Measurements from ENCODE around the gene NUDT8. TPM values are rescaled to one million over a fixed set of nuclear protein-coding genes. Genes with fewer than 3 reads are reported as not detected.
"Not testable (repeated sequence)": the region's sequence is repeated elsewhere in the genome, so short reads cannot be mapped to it uniquely, and the experiment has no call there.

NUDT8 gene
- total RNA-seq, 1 donor from 2014 or later: 6.0 TPM

GRCh38 chr11:67611704-67612587, 17.8 kb downstream of the NUDT8 start:
- no peak for DNase-seq

DNA sequence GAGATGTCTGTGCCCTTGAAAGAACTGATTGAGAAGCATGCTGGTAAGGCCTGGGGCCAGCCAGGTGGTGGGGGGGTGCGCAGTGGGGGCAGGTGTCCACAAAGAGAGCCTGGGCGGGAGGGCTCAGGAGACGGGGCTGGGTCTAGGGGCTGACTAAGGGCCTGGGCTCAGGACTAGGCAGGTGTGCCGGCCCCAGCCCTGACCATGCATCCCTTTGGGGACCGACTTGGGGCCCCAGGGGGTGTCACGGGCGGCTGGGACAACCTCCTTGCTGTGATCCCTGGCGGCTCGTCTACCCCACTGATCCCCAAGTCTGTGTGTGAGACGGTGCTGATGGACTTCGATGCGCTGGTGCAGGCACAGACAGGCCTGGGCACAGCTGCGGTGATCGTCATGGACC, 18.6 kb downstream of the NUDT8 start:
- no peak for DNase-seq

- DNase-seq: no peak
Observed at GRCh38 chr11:67610302-67610868, 19.4 kb downstream of the NUDT8 start.

- DNase-seq: no peak
Observed at GRCh38 chr11:67609316-67609715, 20.4 kb downstream of the NUDT8 start.

- DNase-seq: no peak
Observed at GRCh38 chr11:67608486-67608885, 21.3 kb downstream of the NUDT8 start.

DNA sequence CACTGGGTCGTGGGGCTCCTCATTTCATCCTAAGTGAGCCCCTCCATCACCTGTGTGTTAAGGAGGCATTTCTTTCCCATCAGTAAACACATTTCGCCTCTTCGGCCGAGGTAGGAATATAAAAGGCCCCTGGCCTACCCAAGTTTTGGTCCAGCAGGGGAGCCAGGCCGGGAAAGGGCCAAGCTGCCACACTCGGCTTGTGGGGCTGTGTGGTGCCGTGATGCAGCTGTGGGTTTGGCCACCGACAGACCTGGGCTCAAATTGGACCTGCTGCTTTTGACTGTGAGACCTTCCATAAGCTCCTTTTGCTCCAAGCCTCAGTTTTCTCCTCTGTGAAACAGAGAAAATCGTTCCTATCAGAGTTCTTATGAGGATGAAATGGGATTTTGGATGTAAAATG, 22.2 kb downstream of the NUDT8 start:
- no peak for DNase-seq

DNA sequence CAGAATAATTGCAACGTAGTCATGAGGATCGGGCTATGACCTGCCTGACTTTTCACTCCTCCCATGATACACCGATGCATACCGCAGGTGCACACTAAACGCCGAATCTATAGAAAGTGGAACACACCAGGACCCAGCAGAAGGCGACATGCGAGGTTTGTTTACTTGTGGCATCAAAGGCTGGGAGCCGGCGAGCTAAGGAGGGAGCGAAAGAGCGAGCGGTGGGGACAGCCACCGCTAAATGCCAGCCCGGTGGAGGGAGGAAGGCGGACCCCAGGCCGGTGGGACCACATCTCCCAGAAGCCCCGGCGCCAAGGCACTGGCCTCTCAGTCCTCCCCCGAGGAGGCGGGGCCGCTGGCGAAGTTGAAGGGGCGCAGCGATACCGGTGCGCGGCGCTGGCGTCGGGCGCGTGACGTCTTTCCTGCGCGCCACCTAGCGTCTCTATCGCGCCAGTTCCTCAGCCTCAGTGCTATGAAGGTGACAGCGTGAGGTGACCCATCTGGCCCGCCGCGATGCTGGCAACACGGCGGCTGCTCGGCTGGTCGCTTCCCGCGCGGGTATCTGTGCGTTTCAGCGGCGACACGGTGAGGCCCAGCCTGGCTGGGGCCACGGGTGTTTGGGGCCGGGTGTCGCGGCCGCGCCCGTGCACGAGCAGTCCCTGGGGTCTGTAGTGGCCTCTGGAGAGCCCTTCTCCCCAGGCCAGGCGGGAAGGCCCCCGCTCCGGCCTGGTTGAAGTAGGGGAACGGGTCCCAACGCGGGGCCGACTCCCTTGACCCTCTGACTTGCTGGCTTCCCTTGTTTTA, 23.0 kb downstream of the NUDT8 start, which contains the start of gene NDUFV1:
NDUFV1 (plus strand) TSS at position 445 of the 804 bp plus-strand sequence; CDS start at position 514, 69 bp downstream.
- DNase-seq: peak; percentile 91

DNA sequence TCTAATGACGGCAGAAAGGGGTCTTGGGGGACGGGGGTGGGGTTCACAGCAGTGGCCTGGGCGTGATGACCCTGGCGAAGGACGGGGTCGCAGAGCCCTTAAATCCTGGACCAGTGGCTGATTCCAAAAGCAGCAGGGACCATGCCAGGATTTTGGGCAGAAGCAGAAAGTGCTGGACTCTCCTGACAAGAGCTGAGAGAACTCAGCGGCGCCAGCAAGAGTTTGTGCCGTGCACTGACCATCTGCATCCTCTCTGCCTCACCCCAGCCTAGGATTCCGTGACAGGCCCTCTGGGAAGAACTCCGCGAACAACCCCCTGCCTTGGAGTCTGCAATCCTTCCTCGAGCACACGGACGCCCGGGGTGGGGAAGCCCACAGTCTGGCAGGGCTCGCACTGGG, 23.6 kb downstream of the NUDT8 start:
- DNase-seq: no peak

GRCh38 chr11:67605231-67606011, 24.3 kb downstream of the NUDT8 start:
- no peak for DNase-seq

DNA sequence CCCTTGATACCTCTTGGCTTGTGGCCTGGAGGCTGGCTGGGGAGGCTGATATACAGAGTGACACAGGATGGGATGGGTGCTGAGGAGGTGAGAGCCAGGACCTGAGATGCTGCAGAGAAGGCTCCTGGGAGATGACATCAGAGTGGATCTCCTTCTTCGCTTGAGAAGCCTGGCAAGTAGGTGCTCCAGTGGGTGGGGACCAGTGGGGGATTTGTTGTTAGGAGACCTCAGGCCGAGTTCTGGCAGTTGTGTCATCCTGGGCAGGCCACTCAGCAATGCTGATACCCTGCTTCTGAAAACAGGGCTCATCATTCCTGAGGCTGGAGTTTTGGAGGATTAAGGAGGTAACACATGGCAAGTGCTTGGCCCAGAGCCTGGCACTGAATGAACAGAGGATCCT, 24.9 kb downstream of the NUDT8 start:
- no peak for DNase-seq

DNA sequence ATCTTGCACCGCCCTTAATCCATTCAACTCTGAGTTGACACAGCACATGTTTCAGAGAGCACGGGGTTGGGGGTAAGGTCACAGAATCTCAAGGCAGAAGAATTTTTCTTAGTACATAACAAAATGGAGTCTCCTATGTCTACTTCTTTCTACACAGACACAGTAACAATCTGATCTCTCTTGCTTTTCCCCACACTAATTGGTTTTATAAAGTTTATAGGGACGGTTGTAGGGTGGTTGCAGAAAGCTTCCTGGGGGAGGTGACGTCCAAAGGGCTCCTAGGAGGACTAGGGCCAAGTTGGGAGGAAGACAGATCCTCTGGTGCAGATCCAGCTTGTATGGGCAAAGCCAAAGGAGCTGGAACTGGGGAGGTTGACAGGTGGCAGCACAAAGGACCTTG, 25.6 kb downstream of the NUDT8 start:
- DNase-seq: not testable (repeated sequence)

DNA sequence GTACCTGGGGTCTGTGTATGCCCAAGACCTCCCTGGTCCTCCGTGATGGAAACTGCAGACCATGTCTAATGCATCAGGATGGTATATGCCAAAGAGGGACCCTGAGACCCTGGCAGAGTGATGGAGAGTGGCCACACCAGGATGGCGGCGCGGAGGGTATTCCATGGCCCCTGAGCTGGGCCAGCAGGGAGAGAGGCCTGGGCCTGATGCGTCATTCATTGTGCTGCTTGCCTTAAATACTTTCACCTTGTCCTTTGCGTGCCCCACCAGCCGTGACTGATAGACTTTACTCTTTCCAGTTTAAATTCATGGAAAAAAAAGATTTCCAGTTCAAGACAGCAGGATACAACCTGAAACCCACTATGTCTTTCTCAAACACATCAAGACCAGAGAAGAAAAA, 28.6 kb downstream of the NUDT8 start:
- no peak for DNase-seq

- no peak for DNase-seq
Observed at GRCh38 chr11:67600324-67601029, 29.3 kb downstream of the NUDT8 start.

- no peak for DNase-seq
Observed at GRCh38 chr11:67599149-67599548, 30.6 kb downstream of the NUDT8 start.

DNA sequence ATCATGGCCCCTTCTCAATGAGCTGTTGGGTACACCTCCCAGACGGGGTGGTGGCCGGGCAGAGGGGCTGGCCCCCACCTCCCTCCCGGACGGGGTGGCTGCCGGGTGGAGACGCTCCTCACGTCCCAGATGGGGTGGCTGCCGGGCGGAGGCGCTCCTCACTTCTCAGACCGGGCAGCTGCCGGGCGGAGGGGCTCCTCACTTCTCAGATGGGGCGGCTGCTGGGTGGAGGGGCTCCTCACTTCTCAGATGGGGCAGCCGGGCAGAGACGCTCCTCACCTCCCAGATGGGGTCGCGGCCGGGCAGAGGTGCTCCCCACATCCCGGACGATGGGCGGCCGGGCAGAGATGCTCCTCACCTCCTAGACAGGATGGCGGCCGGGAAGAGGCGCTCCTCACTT, 31.8 kb downstream of the NUDT8 start:
- not testable (repeated sequence) for DNase-seq

GRCh38 chr11:67597458-67597857, 32.3 kb downstream of the NUDT8 start:
- not testable (repeated sequence) for DNase-seq

- DNase-seq: no peak
Observed at GRCh38 chr11:67596753-67597300, 32.9 kb downstream of the NUDT8 start.

DNA sequence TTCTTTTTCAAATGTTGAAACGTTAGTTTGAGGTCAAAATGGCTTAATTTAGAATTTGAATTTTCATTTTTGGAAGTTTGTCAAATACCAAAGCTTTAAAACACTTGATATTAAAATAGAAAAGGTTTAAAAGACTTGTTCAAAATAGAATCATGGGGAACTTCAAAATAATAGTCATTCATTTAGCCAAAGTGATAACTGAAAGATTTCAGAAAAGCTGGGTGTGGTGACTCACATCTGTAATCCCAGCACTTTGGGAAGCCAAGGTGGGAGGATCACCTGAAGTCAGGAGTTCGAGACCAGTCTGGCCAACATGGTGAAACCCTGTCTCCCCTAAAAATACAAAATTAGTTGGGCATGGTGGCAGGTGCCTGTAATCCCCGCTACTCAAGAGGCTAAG, 35.3 kb downstream of the NUDT8 start:
- no peak for DNase-seq

GRCh38 chr11:67593565-67593905, 36.2 kb downstream of the NUDT8 start:
- no peak for DNase-seq

DNA sequence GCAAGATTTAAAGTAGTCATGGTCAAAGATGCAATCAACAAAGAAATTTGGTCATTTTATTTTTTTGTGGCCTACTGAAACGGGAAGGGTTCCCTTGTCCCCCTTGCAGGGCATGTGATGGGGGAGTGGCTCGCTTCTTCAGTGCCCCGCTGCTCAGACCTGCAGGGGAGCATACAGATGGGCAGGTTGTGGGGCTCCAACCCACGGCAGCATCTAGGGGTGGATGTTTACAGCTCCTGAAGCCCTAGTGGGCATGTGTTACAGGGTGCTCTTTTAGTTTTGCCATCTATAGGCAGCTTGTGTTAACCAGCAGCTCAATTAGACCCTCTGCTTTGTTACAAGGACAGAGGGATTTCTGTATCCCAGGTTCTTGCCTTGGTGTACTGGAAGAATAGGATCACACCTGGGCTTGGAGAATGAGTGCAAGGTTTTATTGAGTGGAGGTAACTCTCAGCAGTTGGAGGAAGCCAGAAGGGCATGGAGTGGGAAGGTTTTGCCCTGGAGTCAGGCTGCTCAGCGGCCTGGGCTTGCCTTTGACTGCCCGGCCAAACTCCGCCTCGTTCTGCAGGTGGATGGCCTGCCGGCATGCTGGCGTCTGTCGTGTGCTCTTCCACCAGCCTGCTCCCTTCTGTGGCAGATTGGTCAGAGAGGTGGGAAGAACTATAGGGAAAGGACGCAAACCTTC, 36.7 kb downstream of the NUDT8 start:
- DNase-seq: no peak
